Astrocyte (in vitro differentiated cells and primary cell): Measurements from ENCODE around the gene ATP6V0E1. TPM values are rescaled to one million over a fixed set of nuclear protein-coding genes. Genes with fewer than 3 reads are reported as not detected.

ENCODE experiments used
- DNase-seq: peaks from one replicate; pipeline ENCODE4 v3.0.0-alpha.2; 2010; ENCODE audit warnings: low read depth
- FAIRE-seq: peaks from 2 replicates; lab custom pipeline; 2011; peaks lifted over from hg19 to GRCh38; lab: Jason Lieb, UNC
- H2AFZ ChIP-seq: 2 replicates; pipeline ENCODE4 v1.6.0; 2012; ENCODE audit warnings: low read depth, low read length, inconsistent platforms
- H3K27ac ChIP-seq: 2 replicates; pipeline ENCODE4 v1.5.1; 2011; ENCODE audit warnings: low read depth, low read length, inconsistent platforms
- H3K27me3 ChIP-seq: 2 replicates; pipeline ENCODE4 v1.6.0; 2011; ENCODE audit warnings: low read length, inconsistent platforms; ENCODE audit not compliant: insufficient read depth
- H3K36me3 ChIP-seq: 2 replicates; pipeline ENCODE4 v1.5.1; 2011; ENCODE audit warnings: low read length, inconsistent platforms; ENCODE audit not compliant: insufficient read depth
- H3K4me1 ChIP-seq: 2 replicates; pipeline ENCODE4 v1.5.1; 2011; ENCODE audit warnings: low read length, inconsistent platforms; ENCODE audit not compliant: insufficient read depth
- H3K4me2 ChIP-seq: 2 replicates; pipeline ENCODE4 v1.6.0; 2012; ENCODE audit warnings: low read length, inconsistent platforms
- H3K4me3 ChIP-seq: 2 replicates; pipeline ENCODE4 v1.5.1; 2011; ENCODE audit warnings: low read depth, mild to moderate bottlenecking, low read length, inconsistent platforms; ENCODE audit not compliant: insufficient read depth
- H3K79me2 ChIP-seq: 2 replicates; pipeline ENCODE4 v1.6.0; 2012; ENCODE audit warnings: mild to moderate bottlenecking, low read length, inconsistent platforms; ENCODE audit not compliant: insufficient read depth
- H3K9ac ChIP-seq: 2 replicates; pipeline ENCODE4 v1.6.0; 2012; ENCODE audit warnings: mild to moderate bottlenecking, low read length, inconsistent platforms
- H3K9me3 ChIP-seq: 2 replicates; pipeline ENCODE4 v1.5.1; 2012; ENCODE audit warnings: low read depth, mild to moderate bottlenecking, low read length, inconsistent platforms; ENCODE audit not compliant: insufficient read depth
- H4K20me1 ChIP-seq: 2 replicates; pipeline ENCODE4 v1.6.0; 2012; ENCODE audit warnings: low read length, inconsistent platforms; ENCODE audit not compliant: insufficient read depth
- H3K27ac Mint-ChIP-seq: one replicate; pipeline ENCODE4 v1.8.0; 2021; ENCODE audit warnings: mild to moderate bottlenecking, mixed read lengths; ENCODE audit not compliant: unreplicated experiment
- H3K27me3 Mint-ChIP-seq: one replicate; pipeline ENCODE4 v1.8.0; 2021; ENCODE audit warnings: low read depth, mixed read lengths; ENCODE audit not compliant: unreplicated experiment
- H3K36me3 Mint-ChIP-seq: one replicate; pipeline ENCODE4 v1.8.0; 2021; ENCODE audit warnings: low read depth, mixed read lengths; ENCODE audit not compliant: unreplicated experiment
- H3K4me1 Mint-ChIP-seq: one replicate; pipeline ENCODE4 v1.8.0; 2021; ENCODE audit warnings: low read depth, mixed read lengths; ENCODE audit not compliant: unreplicated experiment
- H3K4me3 Mint-ChIP-seq: one replicate; pipeline ENCODE4 v1.8.0; 2021; ENCODE audit warnings: mild to moderate bottlenecking, moderate library complexity, mixed read lengths; ENCODE audit not compliant: unreplicated experiment
- H3K9me3 Mint-ChIP-seq: one replicate; pipeline ENCODE4 v1.8.0; 2021; ENCODE audit warnings: mild to moderate bottlenecking, mixed read lengths; ENCODE audit not compliant: unreplicated experiment
- CTCF ChIP-seq: IDR thresholded peaks from 2 replicates; pipeline ENCODE4 v1.5.1; 2011; ENCODE audit warnings: low read depth, mild to moderate bottlenecking, inconsistent platforms, low read length, moderate library complexity; ENCODE audit not compliant: insufficient read depth
- EZH2 ChIP-seq: IDR thresholded peaks from 2 replicates; pipeline ENCODE4 v1.6.1; 2012; ENCODE audit warnings: mild to moderate bottlenecking, low read length, inconsistent platforms; ENCODE audit not compliant: insufficient read depth
- total RNA-seq: library from RNA; stranded (reverse); gene quantifications from 2 replicates; pipeline ENCODE4 v1.2.1, GENCODE V29; 2021

ATP6V0E1 gene
- total RNA-seq, 1 donor from 2014 or later: 327 TPM

- H3K36me3 ChIP-seq: peaks cover 3% of the 10 kb centered on the region
- Mint-ChIP-seq H3K4me3 (no peak overlapping the region), H3K4me1 (peaks cover 4% of the 10 kb centered on the region), H3K36me3 (peaks cover 15% of the 10 kb centered on the region), H3K9me3 (no peaks in the 10 kb centered on the region), H3K27ac (no peak overlapping the region), H3K27me3 (no peaks in the 10 kb centered on the region)
- H3K27me3 ChIP-seq: no peaks in the 10 kb centered on the region
- H3K4me3 ChIP-seq: no peak overlapping the region
- peaks cover 76% of the 10 kb centered on the region for H3K79me2 ChIP-seq
- no peak overlapping the region for H3K4me2 ChIP-seq
- peaks cover 55% of the 10 kb centered on the region for H4K20me1 ChIP-seq
- H3K27ac ChIP-seq: no peak overlapping the region
- peaks cover 20% of the 10 kb centered on the region for H3K4me1 ChIP-seq
- no peak overlapping the region for H2AFZ ChIP-seq
- peak; percentile 33 for DNase-seq
- FAIRE-seq: no peak
- no peak for TF ChIP-seq EZH2
- no peak for TF ChIP-seq CTCF
- no peak overlapping the region for H3K9ac ChIP-seq
- no peaks in the 10 kb centered on the region for H3K9me3 ChIP-seq
Observed at GRCh38 chr5:173025651-173026050, 42.1 kb downstream of the ATP6V0E1 start.

DNA sequence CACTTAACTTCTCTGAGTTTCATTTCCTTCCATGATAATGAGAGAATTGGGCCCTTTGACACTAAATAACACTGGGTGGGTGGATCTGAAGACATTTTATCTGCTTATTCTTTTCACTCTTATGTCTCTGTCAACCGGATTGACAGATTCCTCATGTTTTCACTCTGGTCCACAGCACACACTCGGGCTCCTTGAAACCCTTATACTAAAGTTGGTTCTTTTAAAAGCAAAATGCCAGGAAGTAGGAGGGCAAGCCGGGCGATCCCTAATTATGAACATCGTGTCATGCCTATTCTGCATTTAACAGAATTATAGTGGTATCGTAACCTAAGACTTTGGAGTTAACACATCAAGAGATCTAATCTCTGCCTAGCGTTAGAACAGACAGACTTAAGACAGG is 44.3 kb downstream of the ATP6V0E1 start:
- H3K4me3 ChIP-seq: no peak overlapping the region
- no peak overlapping the region for H2AFZ ChIP-seq
- Mint-ChIP-seq H3K27ac (no peak overlapping the region), H3K4me3 (no peak overlapping the region), H3K27me3 (no peaks in the 10 kb centered on the region), H3K4me1 (no peaks in the 10 kb centered on the region), H3K36me3 (peaks cover 3% of the 10 kb centered on the region), H3K9me3 (no peaks in the 10 kb centered on the region)
- TF ChIP-seq CTCF: no peak
- TF ChIP-seq EZH2: no peak
- no peak overlapping the region for H3K27ac ChIP-seq
- DNase-seq (no peak), FAIRE-seq (no peak)
- H3K4me1 ChIP-seq: peaks cover 20% of the 10 kb centered on the region
- H3K9ac ChIP-seq: no peak overlapping the region
- no peaks in the 10 kb centered on the region for H3K27me3 ChIP-seq
- H3K36me3 ChIP-seq: no peaks in the 10 kb centered on the region
- peaks cover 45% of the 10 kb centered on the region for H4K20me1 ChIP-seq
- no peaks in the 10 kb centered on the region for H3K9me3 ChIP-seq
- H3K79me2 ChIP-seq: peaks cover 77% of the 10 kb centered on the region
- H3K4me2 ChIP-seq: no peak overlapping the region

- Histone ChIP-seq H2AFZ (no peak overlapping the region), H3K4me3 (no peak overlapping the region), H3K36me3 (no peaks in the 10 kb centered on the region), H3K27me3 (no peaks in the 10 kb centered on the region), H3K9me3 (no peaks in the 10 kb centered on the region), H3K9ac (no peak overlapping the region), H3K79me2 (peaks cover 77% of the 10 kb centered on the region), H3K27ac (no peak overlapping the region), H3K4me1 (peaks cover 20% of the 10 kb centered on the region), H3K4me2 (peak overlapping the region; percentile 3), H4K20me1 (peaks cover 48% of the 10 kb centered on the region)
- no peaks in the 10 kb centered on the region for H3K4me1 Mint-ChIP-seq
- H3K9me3 Mint-ChIP-seq: no peaks in the 10 kb centered on the region
- DNase-seq (peak; percentile 41), FAIRE-seq (no peak)
- no peak overlapping the region for H3K27ac Mint-ChIP-seq
- H3K36me3 Mint-ChIP-seq: peaks cover 3% of the 10 kb centered on the region
- TF ChIP-seq EZH2: no peak
- TF ChIP-seq CTCF: no peak
- H3K27me3 Mint-ChIP-seq: no peaks in the 10 kb centered on the region
- H3K4me3 Mint-ChIP-seq: no peak overlapping the region
Observed at GRCh38 chr5:173028811-173029327, 45.3 kb downstream of the ATP6V0E1 start.
